ENCODE results near the gene NOS1AP.

NOS1AP gene

GRCh38 chr1:162364498-162364897 is 295.0 kb downstream of the NOS1AP start:
- no peaks in the 10 kb centered on the region for H3K27me3 ChIP-seq (replicated peaks; ENCODE audit: control insufficient read depth, insufficient read depth, low read length)
- H3K4me3 ChIP-seq (replicated peaks; ENCODE audit: low read depth, low read length), result no peak overlapping the region
- H3K36me3 ChIP-seq (ENCODE audit: control insufficient read depth, insufficient read depth, low read length), result no peaks in the 10 kb centered on the region
- TF ChIP-seq CTCF (IDR thresholded peaks at IDR 0.05; ENCODE audit: insufficient read depth, low read length, poor library complexity, severe bottlenecking), result no peak
- DNase-seq (ENCODE audit: extremely low read depth, insufficient read length), result no peak

GRCh38 chr1:162365284-162366020 is 296.0 kb downstream of the NOS1AP start:
- Histone ChIP-seq H3K27me3 (replicated peaks; ENCODE audit: control insufficient read depth, insufficient read depth, low read length) (no peaks in the 10 kb centered on the region; the same call in 1 of the 2 replicates), H3K36me3 (ENCODE audit: control insufficient read depth, insufficient read depth, low read length) (no peaks in the 10 kb centered on the region), H3K4me3 (replicated peaks; ENCODE audit: low read depth, low read length) (no peak overlapping the region)
- TF ChIP-seq CTCF (IDR thresholded peaks at IDR 0.05; ENCODE audit: insufficient read depth, low read length, poor library complexity, severe bottlenecking), result no peak
- DNase-seq (ENCODE audit: extremely low read depth, insufficient read length), result no peak

GRCh38 chr1:162366149-162366548 is 296.7 kb downstream of the NOS1AP start:
- TF ChIP-seq CTCF (IDR thresholded peaks at IDR 0.05; ENCODE audit: insufficient read depth, low read length, poor library complexity, severe bottlenecking), result no peak
- Histone ChIP-seq H3K36me3 (ENCODE audit: control insufficient read depth, insufficient read depth, low read length) (no peaks in the 10 kb centered on the region), H3K27me3 (replicated peaks; ENCODE audit: control insufficient read depth, insufficient read depth, low read length) (no peaks in the 10 kb centered on the region; the same call in 1 of the 2 replicates), H3K4me3 (replicated peaks; ENCODE audit: low read depth, low read length) (no peak overlapping the region)
- no peak for DNase-seq (ENCODE audit: extremely low read depth, insufficient read length)

- TF ChIP-seq CTCF (IDR thresholded peaks at IDR 0.05; ENCODE audit: insufficient read depth, low read length, poor library complexity, severe bottlenecking), result no peak
- DNase-seq (ENCODE audit: extremely low read depth, insufficient read length), result no peak
- Histone ChIP-seq H3K36me3 (ENCODE audit: control insufficient read depth, insufficient read depth, low read length) (no peaks in the 10 kb centered on the region), H3K27me3 (replicated peaks; ENCODE audit: control insufficient read depth, insufficient read depth, low read length) (no peaks in the 10 kb centered on the region; the same call in 1 of the 2 replicates), H3K4me3 (replicated peaks; ENCODE audit: low read depth, low read length) (no peak overlapping the region)
Observed at GRCh38 chr1:162366671-162367070, 297.2 kb downstream of the NOS1AP start.

- H3K36me3 ChIP-seq (ENCODE audit: control insufficient read depth, insufficient read depth, low read length), result no peaks in the 10 kb centered on the region
- H3K4me3 ChIP-seq (replicated peaks; ENCODE audit: low read depth, low read length), result no peak overlapping the region
Observed at GRCh38 chr1:162367073-162367472, 297.6 kb downstream of the NOS1AP start.

More at GRCh38 chr1:162367073-162367472, 297.6 kb downstream of the NOS1AP start:
- no peak for TF ChIP-seq CTCF (IDR thresholded peaks at IDR 0.05; ENCODE audit: insufficient read depth, low read length, poor library complexity, severe bottlenecking)
- H3K27me3 ChIP-seq (replicated peaks; ENCODE audit: control insufficient read depth, insufficient read depth, low read length), result no peaks in the 10 kb centered on the region; the same call in 1 of the 2 replicates
- DNase-seq (ENCODE audit: extremely low read depth, insufficient read length), result no peak
